ENCODE measurements around the gene RASGRF2.

DNA sequence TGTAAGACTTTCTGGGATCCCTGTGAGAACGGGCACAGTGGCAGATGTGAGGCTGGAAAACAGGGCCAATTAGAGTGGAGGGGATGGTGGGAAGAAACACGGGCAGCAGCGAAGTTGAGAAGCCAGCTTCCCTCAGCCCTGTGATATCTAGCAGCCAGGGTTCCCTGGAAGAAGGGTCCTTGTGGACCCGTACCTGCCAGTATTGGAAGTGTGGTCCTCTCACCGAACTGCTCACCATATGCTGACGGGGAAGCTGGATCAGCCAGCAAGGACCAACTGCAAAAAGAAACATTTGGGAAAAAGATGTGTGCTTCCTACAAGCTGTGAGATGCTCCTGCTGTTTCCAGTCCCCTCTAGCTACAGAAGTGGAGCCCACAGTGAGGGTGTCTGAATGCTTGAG is 286.5 kb downstream of the RASGRF2 start:
- TF ChIP-seq POLR2A (IDR thresholded peaks at IDR 0.05) (no peak), EP300 (IDR thresholded peaks at IDR 0.05) (no peak), POLR2AphosphoS5 (IDR thresholded peaks at IDR 0.05) (no peak)
- TF ChIP-seq, protein P1, sequence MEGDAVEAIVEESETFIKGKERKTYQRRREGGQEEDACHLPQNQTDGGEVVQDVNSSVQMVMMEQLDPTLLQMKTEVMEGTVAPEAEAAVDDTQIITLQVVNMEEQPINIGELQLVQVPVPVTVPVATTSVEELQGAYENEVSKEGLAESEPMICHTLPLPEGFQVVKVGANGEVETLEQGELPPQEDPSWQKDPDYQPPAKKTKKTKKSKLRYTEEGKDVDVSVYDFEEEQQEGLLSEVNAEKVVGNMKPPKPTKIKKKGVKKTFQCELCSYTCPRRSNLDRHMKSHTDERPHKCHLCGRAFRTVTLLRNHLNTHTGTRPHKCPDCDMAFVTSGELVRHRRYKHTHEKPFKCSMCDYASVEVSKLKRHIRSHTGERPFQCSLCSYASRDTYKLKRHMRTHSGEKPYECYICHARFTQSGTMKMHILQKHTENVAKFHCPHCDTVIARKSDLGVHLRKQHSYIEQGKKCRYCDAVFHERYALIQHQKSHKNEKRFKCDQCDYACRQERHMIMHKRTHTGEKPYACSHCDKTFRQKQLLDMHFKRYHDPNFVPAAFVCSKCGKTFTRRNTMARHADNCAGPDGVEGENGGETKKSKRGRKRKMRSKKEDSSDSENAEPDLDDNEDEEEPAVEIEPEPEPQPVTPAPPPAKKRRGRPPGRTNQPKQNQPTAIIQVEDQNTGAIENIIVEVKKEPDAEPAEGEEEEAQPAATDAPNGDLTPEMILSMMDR (IDR thresholded peaks at IDR 0.05): no peak

Measured in suprapubic skin (tissue), 4 donors.